SHP77 treated with DMSO at 0.1 percent for 48 hours (cell line): ENCODE measurements around the gene PDE4DIP.
"Not testable (repeated sequence)": the region's sequence is repeated elsewhere in the genome, so short reads cannot be mapped to it uniquely, and the experiment has no call there.

ENCODE experiments used
- DNase-seq: peaks from one replicate; lab custom pipeline; 2025; lab: John Stamatoyannopoulos, UW

PDE4DIP gene

GRCh38 chr1:148874408-148875388, 30.5 kb downstream of the PDE4DIP start:
- DNase-seq = not testable (repeated sequence)

GRCh38 chr1:148879812-148880416, 35.7 kb downstream of the PDE4DIP start:
- DNase-seq = not testable (repeated sequence)

DNA sequence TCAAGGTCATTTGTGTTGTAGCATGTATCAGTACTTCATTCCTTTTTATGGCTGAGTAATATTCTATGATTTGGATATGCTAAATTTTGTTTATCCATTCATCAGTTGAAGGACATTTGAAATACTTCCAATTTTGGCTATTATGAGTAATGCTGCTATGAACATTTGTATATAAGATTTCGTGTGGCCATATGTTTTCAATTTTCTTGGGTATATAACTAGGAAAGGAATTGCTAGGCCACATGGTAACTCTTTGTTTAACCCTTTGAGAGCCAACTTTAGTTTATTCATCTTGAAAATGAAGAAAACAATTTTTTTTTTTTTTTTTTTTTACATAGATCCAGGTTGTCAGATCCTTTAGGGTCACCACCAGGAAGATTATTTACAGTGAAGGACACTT, 37.0 kb downstream of the PDE4DIP start:
- not testable (repeated sequence) for DNase-seq

DNA sequence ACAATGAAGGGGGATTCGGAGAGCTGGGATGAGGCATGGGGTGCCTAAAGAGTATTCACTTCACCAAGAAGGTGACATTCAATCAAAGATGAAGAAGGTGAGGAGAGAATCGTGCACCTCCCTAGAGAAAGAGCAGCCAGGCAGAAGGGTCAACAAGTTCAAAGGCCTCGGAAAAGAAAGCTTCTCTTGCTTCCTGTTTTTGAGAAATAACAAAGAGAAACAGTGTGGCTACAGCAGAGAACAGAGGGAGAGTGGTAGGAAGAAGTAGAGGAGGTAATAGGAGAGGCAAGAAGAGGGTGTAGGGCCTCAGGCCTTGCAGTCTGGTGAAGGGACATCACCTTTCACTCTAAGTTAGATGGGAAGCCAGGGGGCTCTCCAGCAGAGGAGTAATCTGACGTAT, 41.0 kb downstream of the PDE4DIP start:
- DNase-seq = not testable (repeated sequence)

- DNase-seq = not testable (repeated sequence)
Observed at GRCh38 chr1:148886293-148886692, 42.1 kb downstream of the PDE4DIP start.

- not testable (repeated sequence) for DNase-seq
Observed at GRCh38 chr1:148888597-148888996, 44.4 kb downstream of the PDE4DIP start.

DNA sequence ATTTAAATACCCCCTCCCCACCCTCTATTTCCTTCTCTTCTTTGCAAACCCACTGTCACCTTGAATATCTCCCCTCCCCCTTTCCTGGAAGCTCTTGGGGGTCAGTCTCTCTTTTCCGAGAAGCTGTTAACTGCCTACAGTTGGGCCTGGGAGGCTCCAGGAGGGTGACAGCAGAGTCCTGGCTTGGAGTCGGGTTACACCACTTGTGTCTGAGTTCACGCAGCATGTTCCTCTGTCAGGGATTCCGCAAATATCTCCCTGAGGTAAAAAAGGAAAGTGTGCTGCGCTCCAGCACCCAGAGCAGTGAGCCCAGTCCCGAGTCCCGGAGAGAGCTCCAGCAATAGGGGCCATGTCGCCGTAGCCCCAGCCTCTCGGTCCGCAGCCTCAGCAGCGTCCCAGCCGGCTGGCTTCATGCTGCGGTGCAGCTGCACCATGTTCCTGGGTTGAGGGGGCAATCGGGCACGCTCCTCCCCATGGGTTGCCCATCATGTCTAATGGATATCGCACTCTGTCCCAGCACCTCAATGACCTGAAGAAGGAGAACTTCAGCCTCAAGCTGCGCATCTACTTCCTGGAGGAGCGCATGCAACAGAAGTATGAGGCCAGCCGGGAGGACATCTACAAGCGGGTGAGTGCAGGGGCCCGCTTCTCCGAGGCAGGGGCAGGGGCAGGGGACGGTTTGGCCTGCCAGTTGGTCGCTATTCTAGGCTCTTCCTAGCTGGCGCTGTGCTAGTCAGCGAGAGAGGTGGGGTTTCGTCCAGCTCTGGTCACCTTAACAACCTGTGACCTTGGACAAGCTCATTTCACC, 45.2 kb downstream of the PDE4DIP start:
- not testable (repeated sequence) for DNase-seq

DNA sequence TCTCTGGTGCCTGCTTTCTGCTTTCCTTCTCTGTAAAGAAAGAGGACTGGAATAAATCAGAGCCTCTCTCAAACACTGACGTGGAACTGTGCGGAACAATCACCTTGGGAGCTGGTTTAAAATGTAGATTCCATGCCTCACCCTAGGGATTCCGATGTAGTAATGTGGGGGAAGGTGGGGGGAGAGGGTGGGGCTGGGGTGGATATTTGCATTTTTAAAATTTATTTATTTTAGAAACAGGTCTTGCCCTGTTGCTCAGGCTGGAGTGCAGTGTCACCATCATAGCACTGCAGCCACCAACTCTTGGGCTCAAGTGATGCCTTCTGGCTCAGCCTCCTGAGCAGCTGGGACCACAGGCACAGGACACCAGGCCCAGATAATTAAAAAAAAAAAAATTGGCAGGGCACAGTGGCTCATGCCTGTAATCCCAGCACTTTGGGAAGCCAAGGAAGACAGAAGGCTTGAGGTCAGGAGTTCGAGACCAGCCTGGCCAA, 45.9 kb downstream of the PDE4DIP start:
- DNase-seq = not testable (repeated sequence)

DNA sequence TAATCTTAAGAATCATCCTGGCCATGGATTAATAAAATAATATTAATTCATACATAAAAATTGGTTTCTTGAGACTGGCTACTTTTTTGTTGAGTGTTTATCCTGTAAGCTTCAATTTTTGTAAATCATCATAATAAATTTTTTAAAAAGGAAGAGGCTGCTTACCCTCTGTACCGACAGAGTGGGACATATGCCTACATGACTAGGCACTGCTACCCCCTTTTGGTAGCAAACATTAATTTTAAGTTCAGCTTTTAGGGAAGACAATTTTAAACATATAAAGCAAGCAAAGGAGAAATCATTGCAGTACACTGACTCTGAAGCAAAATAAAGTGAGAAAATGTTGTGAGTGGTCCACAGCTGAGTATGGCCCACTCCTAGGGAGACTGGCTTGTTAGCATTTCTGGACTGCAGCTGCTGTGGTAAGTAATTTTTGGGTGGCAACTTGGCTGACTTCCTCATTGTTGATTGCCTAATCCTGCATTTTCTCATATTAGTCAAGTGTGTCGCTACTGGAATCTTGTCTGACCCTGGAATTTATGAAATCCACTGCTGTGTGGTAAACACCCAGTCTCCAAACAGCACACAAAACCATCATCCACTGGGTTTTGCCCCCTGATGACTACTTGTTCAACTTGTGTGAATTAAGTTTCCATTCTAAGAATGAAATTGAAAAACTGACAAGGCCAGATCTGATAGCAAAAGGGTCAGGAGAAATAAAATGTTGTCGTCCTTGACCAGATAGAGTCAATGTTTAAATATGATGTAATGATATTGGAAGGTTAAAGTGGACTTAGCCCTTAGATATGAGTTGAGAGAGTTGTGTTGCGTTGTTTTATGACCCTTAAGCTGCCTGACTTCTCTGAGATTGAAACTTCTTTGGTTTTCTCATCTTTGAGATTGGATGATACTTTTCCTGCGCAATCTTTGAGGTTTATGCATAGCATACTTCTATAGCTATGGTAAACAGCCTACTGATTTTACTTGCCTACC, 50.4 kb downstream of the PDE4DIP start:
- not testable (repeated sequence) for DNase-seq

DNA sequence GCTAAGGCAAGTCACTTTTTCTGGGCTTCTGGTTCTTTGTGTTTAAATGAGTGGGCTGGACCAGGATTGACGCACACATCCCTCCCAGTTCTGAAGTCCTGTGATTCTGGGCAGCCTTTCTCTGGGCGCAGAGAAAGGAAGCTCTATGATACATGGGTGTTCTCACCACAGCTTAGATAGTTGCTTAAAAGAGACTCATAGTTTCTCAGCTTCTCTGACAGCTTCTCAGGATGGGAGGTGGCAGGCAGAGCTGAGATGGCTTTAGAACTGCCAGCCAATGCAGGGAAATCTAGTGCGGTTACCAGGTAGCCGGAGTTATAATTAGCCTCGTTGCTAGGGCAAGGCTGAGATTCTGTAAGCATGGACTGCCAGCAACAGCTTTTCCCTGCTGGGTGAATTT, 55.8 kb downstream of the PDE4DIP start:
- not testable (repeated sequence) for DNase-seq

DNA sequence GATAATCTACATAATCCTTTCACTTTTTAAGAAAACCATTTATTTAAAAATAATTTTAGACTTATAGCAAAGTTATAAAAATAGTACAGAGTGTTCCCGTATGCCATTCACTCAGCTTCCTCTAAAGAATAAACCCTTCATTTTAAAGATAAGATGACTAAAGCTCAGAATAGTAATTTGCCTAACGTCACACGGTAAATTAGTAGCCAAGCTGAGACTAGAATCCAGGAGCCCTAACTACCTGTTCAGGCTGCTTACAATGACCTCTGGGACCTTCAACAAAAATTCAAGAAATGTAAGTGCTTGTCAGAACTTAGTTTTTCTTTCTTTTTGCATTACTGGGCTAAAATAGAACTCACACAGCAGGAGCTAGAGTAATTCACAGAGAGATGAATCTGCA, 56.5 kb downstream of the PDE4DIP start:
- not testable (repeated sequence) for DNase-seq

DNA sequence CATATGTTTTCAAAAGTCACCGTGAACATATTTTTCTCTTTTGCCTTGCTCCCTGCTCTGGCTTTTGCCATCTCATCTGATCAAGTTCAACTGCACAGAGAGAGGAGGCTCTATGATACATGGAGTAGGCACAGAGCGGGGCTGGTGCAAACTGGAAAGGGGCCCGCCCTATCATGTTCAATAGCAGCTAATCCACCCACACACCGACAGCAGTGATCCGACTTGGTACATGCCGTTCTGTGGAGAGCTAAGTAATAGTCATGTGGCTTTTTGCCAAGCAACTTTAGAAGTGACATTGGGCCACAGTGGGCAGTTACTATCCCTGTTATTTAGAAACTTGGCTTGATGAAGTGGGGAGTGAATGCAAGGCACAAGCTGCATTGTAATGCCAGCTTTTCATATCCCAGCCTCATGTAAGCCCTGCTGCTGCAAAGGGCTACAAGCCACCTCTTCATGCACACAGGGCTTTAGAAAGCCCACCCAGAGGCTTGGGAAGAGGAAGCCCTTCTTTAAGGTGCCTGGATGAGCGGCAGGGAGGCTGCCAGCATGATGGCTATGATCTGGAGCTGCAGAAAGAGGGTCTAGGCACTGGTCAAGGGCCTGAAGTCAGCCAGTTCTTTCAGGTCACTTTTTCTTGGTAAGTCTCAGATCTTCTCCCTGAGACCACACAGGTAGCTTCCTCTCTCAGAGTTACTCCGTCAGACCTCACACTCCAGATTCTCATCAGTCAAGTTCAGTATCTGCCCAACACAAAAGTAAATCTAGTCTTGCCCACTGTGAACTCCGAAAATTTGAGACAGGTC, 57.1 kb downstream of the PDE4DIP start:
- DNase-seq = not testable (repeated sequence)

- DNase-seq = not testable (repeated sequence)
Observed at GRCh38 chr1:148901953-148902341, 57.7 kb downstream of the PDE4DIP start.

- DNase-seq = not testable (repeated sequence)
Observed at GRCh38 chr1:148909219-148909826, 65.1 kb downstream of the PDE4DIP start.

- not testable (repeated sequence) for DNase-seq
Observed at GRCh38 chr1:148911303-148911928, 67.2 kb downstream of the PDE4DIP start.

GRCh38 chr1:148916222-148916621, 72.0 kb downstream of the PDE4DIP start:
- DNase-seq = not testable (repeated sequence)

GRCh38 chr1:148916695-148917348, 72.6 kb downstream of the PDE4DIP start:
- not testable (repeated sequence) for DNase-seq

DNA sequence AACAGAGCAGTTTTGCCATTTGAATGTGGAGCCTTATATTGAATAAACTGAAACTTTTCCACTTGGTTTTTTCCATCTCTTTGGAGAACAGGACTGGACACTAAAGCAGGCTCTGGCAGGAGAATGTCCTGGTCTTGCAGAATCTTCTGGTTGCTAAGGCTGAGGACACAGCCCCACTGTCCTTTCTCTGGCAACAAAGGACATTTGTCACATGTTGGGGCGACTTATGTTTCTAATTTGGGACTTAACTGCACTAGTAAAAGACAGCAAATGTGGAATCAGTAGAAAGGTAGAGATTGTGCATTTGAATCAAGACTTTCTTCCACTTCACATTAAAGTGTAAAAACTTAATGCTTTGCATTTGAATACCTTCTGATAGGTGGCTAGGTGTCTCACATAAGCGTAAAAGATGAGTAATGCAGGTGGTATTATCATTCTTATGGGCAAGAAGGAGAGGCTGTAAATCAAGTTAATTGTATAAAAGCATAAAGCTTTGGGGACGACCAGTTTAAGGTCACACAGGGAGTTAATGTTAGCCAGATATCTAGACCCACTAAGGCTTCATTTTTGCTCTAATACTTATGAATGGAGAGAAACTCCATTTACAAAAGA, 74.7 kb downstream of the PDE4DIP start:
- DNase-seq = peak; percentile 39
